SKM-1 treated with dmso at 0.1 percent for 144 hours (cell line): ENCODE data around the gene HIP1.
A peak's percentile ranks its signal among the peaks of the same experiment; 100 is the strongest.
"Not testable (repeated sequence)": the region's sequence is repeated elsewhere in the genome, so short reads cannot be mapped to it uniquely, and the experiment has no call there.

Experiments
- DNase-seq: peaks from one replicate; lab custom pipeline; 2025; ENCODE audit not compliant: unreplicated experiment; lab: John Stamatoyannopoulos, UW

Gene HIP1

GRCh38 chr7:75534727-75535307, 203.9 kb downstream of the HIP1 start:
- peak; percentile 57 for DNase-seq

GRCh38 chr7:75533926-75534325, 204.8 kb downstream of the HIP1 start:
- no peak for DNase-seq

- DNase-seq, result no peak
These were observed 206.1 kb downstream of the HIP1 start for GRCh38 chr7:75532639-75533038.

- DNase-seq, result no peak
These were observed 207.4 kb downstream of the HIP1 start for GRCh38 chr7:75531359-75531821.

GRCh38 chr7:75527224-75527722, 211.5 kb downstream of the HIP1 start:
- DNase-seq, result not testable (repeated sequence)

- not testable (repeated sequence) for DNase-seq
These were observed 217.0 kb downstream of the HIP1 start for GRCh38 chr7:75521727-75522126.

- DNase-seq, result not testable (repeated sequence)
These were observed 219.9 kb downstream of the HIP1 start for GRCh38 chr7:75518842-75519241.

GRCh38 chr7:75509033-75509432, 229.7 kb downstream of the HIP1 start:
- DNase-seq, result not testable (repeated sequence)

GRCh38 chr7:75492020-75492419, 246.7 kb downstream of the HIP1 start, which contains the start of gene SPDYE5:
SPDYE5 (plus strand) TSS chr7:75492320; CDS start chr7:75494048, 1,728 bp downstream.
- DNase-seq, result not testable (repeated sequence)

GRCh38 chr7:75485979-75486643, 252.6 kb downstream of the HIP1 start, which contains the start of gene POM121C:
POM121C (minus strand) TSS chr7:75486299; CDS start chr7:75441496, 44,803 bp downstream.
- peak; percentile 78 for DNase-seq

- DNase-seq, result not testable (repeated sequence)
These were observed 253.3 kb downstream of the HIP1 start for GRCh38 chr7:75485355-75485978.
